ENCODE data around the gene PPA2.

The PPA2 gene

DNA sequence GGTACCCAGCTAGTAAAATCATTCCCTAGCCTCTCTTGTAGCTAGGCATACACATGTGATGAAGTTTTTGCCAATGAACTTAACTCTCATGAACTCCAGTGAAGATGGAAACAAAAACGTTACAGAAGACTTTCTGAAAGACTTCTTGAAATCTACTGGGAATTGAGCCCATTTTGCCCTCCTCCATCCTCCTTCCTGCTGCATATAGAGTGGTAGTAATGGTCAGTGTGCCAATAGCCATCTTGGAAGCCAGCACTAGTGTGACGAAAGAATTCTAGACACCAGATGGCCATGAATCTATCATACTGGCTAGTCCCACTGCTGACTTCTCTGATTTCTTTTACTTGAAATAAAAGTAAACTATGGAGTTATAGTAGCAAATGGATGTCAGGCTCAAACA, 30.9 kb upstream of the PPA2 start:
- DNase-seq (ENCODE audit: extremely low spot score): no peak
- TF ChIP-seq SP1 (IDR thresholded peaks at IDR 0.05): no peak
- TF ChIP-seq FOXM1 (IDR thresholded peaks at IDR 0.05; ENCODE audit: borderline replicate concordance): no peak
- no peak for TF ChIP-seq ELF4 (IDR thresholded peaks at IDR 0.05)
- TF ChIP-seq ARNT (IDR thresholded peaks at IDR 0.05): no peak
- no peak for TF ChIP-seq HDGF (IDR thresholded peaks at IDR 0.05; ENCODE audit: borderline replicate concordance)
- no peak for TF ChIP-seq NFRKB (IDR thresholded peaks at IDR 0.05)
- TF ChIP-seq FOXA1 (IDR thresholded peaks at IDR 0.05): no peak
- TF ChIP-seq LEF1 (IDR thresholded peaks at IDR 0.05; ENCODE audit: borderline replicate concordance): no peak
- TF ChIP-seq, protein P1, sequence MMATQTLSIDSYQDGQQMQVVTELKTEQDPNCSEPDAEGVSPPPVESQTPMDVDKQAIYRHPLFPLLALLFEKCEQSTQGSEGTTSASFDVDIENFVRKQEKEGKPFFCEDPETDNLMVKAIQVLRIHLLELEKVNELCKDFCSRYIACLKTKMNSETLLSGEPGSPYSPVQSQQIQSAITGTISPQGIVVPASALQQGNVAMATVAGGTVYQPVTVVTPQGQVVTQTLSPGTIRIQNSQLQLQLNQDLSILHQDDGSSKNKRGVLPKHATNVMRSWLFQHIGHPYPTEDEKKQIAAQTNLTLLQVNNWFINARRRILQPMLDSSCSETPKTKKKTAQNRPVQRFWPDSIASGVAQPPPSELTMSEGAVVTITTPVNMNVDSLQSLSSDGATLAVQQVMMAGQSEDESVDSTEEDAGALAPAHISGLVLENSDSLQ (IDR thresholded peaks at IDR 0.05): no peak
- TF ChIP-seq CTBP1 (IDR thresholded peaks at IDR 0.05; ENCODE audit: borderline replicate concordance): no peak
- TF ChIP-seq TARDBP (IDR thresholded peaks at IDR 0.05): no peak
- no peak for TF ChIP-seq FOXK2 (IDR thresholded peaks at IDR 0.05)
- TF ChIP-seq L3MBTL2 (conservative IDR thresholded peaks at IDR 0.05): no peak
- no peak for TF ChIP-seq BHLHE40 (IDR thresholded peaks at IDR 0.05; ENCODE audit: borderline replicate concordance)
- no peak for TF ChIP-seq ZNF384 (IDR thresholded peaks at IDR 0.05)
- POLR2A ChIA-PET: no interaction called here
- CTCF ChIA-PET: no interaction called here

DNA sequence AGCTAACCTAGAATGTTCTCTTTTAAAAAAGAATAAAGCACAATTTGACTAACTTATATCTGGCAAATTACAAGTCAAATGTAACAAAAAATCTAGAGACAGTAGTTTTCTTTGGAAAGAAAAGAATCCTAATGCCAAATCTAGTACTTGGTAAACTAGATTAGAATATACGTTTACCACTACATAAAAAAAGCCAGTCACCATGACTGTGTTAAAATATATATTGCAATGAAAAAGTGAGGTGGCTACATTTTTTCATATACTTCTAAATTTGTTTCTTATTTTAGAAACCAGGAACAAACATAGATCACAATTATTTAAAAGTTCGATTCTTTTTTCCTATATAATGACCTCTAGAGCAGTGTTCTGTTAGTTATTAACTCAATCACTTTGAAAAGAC, 29.6 kb upstream of the PPA2 start:
- ChIA-PET CTCF (no interaction called here), POLR2A (no interaction called here)
- DNase-seq (ENCODE audit: extremely low spot score): no peak
- TF ChIP-seq CTBP1 (IDR thresholded peaks at IDR 0.05; ENCODE audit: borderline replicate concordance) (no peak), L3MBTL2 (conservative IDR thresholded peaks at IDR 0.05) (no peak), SUZ12 (IDR thresholded peaks at IDR 0.05) (no peak), TARDBP (IDR thresholded peaks at IDR 0.05) (no peak), ELF4 (IDR thresholded peaks at IDR 0.05) (no peak), SP1 (IDR thresholded peaks at IDR 0.05) (no peak), FOXA1 (IDR thresholded peaks at IDR 0.05) (no peak), LEF1 (IDR thresholded peaks at IDR 0.05; ENCODE audit: borderline replicate concordance) (no peak), ARNT (IDR thresholded peaks at IDR 0.05) (no peak), HDGF (IDR thresholded peaks at IDR 0.05; ENCODE audit: borderline replicate concordance) (no peak), ZNF384 (IDR thresholded peaks at IDR 0.05) (no peak), NFRKB (IDR thresholded peaks at IDR 0.05) (no peak), FOXM1 (IDR thresholded peaks at IDR 0.05; ENCODE audit: borderline replicate concordance) (no peak), BHLHE40 (IDR thresholded peaks at IDR 0.05; ENCODE audit: borderline replicate concordance) (no peak), FOXK2 (IDR thresholded peaks at IDR 0.05) (no peak)
- TF ChIP-seq, protein P1 (IDR thresholded peaks at IDR 0.05): no peak

DNA sequence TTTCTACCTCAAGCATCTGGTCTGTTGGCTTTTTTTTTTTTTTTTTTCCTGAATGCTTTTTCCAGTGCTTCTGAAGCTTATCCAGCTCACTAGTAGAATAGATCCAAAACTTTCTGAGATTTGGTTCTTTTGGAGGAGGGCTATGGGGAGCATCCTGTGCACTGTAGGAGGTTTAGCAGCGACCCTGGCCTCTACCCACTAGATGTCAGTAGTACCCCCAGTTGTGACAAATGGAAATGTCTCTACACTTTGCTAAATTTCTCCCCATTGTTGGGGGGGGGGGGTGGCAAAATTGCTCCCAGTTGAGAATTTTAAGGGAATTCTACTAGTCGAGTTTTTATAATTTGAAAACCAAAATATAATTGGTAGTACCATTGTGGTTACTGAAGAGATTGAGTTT, 23.0 kb upstream of the PPA2 start:
- ChIA-PET POLR2A (no interaction called here), CTCF (interaction anchor here (1.6 kb wide), 1 partner anchor 170 kb away, joined by 4 read pairs; no protein-coding TSS in a partner anchor)

DNA sequence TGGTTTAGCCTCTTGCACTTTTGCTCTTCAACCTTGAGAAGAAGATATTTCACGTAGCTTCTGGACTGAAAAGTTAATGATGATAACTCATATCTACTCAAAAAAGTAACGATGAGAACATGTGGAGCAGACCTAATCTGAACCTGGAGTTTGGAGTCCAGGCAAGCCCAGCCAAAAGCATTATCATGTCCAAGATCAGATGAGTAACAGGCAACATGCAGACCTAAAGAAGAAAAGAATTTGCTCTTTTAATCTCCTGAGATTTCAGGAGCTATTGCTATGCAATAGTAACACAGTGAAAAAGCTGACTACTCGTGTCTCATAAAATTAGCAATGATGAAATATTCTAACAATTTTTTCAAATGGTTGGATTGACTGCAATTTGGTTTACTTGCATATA, 21.8 kb upstream of the PPA2 start:
- no peak for TF ChIP-seq LEF1 (IDR thresholded peaks at IDR 0.05; ENCODE audit: borderline replicate concordance)
- TF ChIP-seq BHLHE40 (IDR thresholded peaks at IDR 0.05; ENCODE audit: borderline replicate concordance): no peak
- TF ChIP-seq HDGF (IDR thresholded peaks at IDR 0.05; ENCODE audit: borderline replicate concordance): no peak
- no peak for TF ChIP-seq ELF4 (IDR thresholded peaks at IDR 0.05)
- TF ChIP-seq TARDBP (IDR thresholded peaks at IDR 0.05): no peak
- TF ChIP-seq ARNT (IDR thresholded peaks at IDR 0.05): no peak
- TF ChIP-seq, protein P1 (IDR thresholded peaks at IDR 0.05): no peak
- CTCF ChIA-PET: interaction anchor here (1.6 kb wide), 1 partner anchor 171 kb away, joined by 4 read pairs; no protein-coding TSS in a partner anchor
- POLR2A ChIA-PET: no interaction called here
- DNase-seq (ENCODE audit: extremely low spot score): no peak

More for the DNA sequence above, 23.0 kb upstream of the PPA2 start:
- TF ChIP-seq TARDBP (IDR thresholded peaks at IDR 0.05) (no peak), BHLHE40 (IDR thresholded peaks at IDR 0.05; ENCODE audit: borderline replicate concordance) (no peak), ELF4 (IDR thresholded peaks at IDR 0.05) (no peak), FOXA1 (IDR thresholded peaks at IDR 0.05) (no peak), SP1 (IDR thresholded peaks at IDR 0.05) (no peak), ARNT (IDR thresholded peaks at IDR 0.05) (no peak), FOXK2 (IDR thresholded peaks at IDR 0.05) (no peak), HDGF (IDR thresholded peaks at IDR 0.05; ENCODE audit: borderline replicate concordance) (no peak), LEF1 (IDR thresholded peaks at IDR 0.05; ENCODE audit: borderline replicate concordance) (no peak), SUZ12 (IDR thresholded peaks at IDR 0.05) (no peak)
- no peak for DNase-seq (ENCODE audit: extremely low spot score)

DNA sequence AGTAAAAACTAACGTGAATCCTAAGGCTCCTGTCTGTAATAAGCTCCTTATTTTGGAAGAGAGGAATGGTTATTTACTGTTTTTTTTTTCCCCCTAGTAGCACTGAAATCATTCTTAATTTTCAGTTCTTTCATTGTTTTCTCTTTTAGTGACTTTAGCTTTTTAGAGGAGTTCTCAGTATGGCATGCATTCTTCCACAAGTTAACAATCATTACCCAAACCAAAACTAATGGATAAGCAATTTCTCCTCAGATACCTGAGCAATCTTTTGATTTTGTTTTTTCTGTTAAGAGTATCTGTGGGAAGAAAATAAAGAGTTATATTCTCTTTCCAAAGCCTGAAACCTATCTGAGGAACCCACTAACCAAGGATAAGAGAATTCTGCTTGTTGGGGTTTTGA, 16.7 kb upstream of the PPA2 start:
- ChIA-PET CTCF (no interaction called here), POLR2A (no interaction called here)
- DNase-seq (ENCODE audit: extremely low spot score): no peak
- TF ChIP-seq SUZ12 (IDR thresholded peaks at IDR 0.05): no peak
- TF ChIP-seq CTBP1 (IDR thresholded peaks at IDR 0.05; ENCODE audit: borderline replicate concordance): no peak
- TF ChIP-seq ELF4 (IDR thresholded peaks at IDR 0.05): no peak
- TF ChIP-seq HDGF (IDR thresholded peaks at IDR 0.05; ENCODE audit: borderline replicate concordance): no peak
- no peak for TF ChIP-seq NFRKB (IDR thresholded peaks at IDR 0.05)
- TF ChIP-seq L3MBTL2 (conservative IDR thresholded peaks at IDR 0.05): no peak
- TF ChIP-seq SP1 (IDR thresholded peaks at IDR 0.05): no peak
- TF ChIP-seq ARNT (IDR thresholded peaks at IDR 0.05): no peak
- no peak for TF ChIP-seq BHLHE40 (IDR thresholded peaks at IDR 0.05; ENCODE audit: borderline replicate concordance)
- no peak for TF ChIP-seq LEF1 (IDR thresholded peaks at IDR 0.05; ENCODE audit: borderline replicate concordance)
- no peak for TF ChIP-seq FOXM1 (IDR thresholded peaks at IDR 0.05; ENCODE audit: borderline replicate concordance)
- TF ChIP-seq FOXA1 (IDR thresholded peaks at IDR 0.05): no peak
- TF ChIP-seq, protein P1 (IDR thresholded peaks at IDR 0.05): no peak
- TF ChIP-seq ZNF384 (IDR thresholded peaks at IDR 0.05): no peak
- no peak for TF ChIP-seq FOXK2 (IDR thresholded peaks at IDR 0.05)
